ENCODE results near the gene SPG7. TPM values are rescaled to one million over a fixed set of nuclear protein-coding genes. Genes with fewer than 3 reads are reported as not detected.
A peak's percentile ranks its signal among the peaks of the same experiment; 100 is the strongest.

The SPG7 gene
- total and polyA plus RNA-seq, 12 donors, result 69.8 to 145 (median 101) TPM

DNA sequence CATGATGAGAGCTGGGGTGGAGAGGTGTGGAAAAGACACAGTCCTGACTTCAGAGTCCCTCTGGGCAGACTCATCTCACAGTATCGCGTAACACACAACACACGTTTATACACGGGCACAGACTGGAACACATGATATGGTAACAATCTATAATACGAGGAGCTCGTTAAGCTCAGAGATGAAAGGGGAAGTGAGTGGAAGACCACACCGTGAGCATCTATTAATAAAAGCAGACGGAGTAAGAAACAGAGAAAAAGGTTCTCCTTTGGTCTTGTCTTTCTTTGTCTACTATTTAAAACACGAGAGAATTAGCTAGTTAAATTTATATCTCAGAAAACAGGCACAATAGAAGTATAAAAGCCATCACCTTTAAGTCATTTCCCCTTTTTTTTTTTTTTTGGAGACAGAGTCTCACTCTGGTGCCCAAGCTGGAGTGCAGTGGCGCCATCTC is 31.4 kb upstream of the SPG7 start:
- Histone ChIP-seq H3K27ac (no peak overlapping the region), H3K4me3 (no peak overlapping the region), H3K9me3 (no peaks in the 10 kb centered on the region), H3K36me3 (no peaks in the 10 kb centered on the region), H3K4me1 (peaks cover 13 to 98% (median 74%) of the 10 kb centered on the region in 9 donors), H3K27me3 (no peaks in the 10 kb centered on the region)
- 75 to 78% methylated on average over 10 of the region's 10 CpGs for WGBS, 2 donors
- TF ChIP-seq, protein P1, sequence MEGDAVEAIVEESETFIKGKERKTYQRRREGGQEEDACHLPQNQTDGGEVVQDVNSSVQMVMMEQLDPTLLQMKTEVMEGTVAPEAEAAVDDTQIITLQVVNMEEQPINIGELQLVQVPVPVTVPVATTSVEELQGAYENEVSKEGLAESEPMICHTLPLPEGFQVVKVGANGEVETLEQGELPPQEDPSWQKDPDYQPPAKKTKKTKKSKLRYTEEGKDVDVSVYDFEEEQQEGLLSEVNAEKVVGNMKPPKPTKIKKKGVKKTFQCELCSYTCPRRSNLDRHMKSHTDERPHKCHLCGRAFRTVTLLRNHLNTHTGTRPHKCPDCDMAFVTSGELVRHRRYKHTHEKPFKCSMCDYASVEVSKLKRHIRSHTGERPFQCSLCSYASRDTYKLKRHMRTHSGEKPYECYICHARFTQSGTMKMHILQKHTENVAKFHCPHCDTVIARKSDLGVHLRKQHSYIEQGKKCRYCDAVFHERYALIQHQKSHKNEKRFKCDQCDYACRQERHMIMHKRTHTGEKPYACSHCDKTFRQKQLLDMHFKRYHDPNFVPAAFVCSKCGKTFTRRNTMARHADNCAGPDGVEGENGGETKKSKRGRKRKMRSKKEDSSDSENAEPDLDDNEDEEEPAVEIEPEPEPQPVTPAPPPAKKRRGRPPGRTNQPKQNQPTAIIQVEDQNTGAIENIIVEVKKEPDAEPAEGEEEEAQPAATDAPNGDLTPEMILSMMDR (IDR thresholded peaks at IDR 0.05), result no peak
- DNase-seq (no peak), ATAC-seq (no peak)
- intact Hi-C loops (cut with DNase I), result no loop called here

DNA sequence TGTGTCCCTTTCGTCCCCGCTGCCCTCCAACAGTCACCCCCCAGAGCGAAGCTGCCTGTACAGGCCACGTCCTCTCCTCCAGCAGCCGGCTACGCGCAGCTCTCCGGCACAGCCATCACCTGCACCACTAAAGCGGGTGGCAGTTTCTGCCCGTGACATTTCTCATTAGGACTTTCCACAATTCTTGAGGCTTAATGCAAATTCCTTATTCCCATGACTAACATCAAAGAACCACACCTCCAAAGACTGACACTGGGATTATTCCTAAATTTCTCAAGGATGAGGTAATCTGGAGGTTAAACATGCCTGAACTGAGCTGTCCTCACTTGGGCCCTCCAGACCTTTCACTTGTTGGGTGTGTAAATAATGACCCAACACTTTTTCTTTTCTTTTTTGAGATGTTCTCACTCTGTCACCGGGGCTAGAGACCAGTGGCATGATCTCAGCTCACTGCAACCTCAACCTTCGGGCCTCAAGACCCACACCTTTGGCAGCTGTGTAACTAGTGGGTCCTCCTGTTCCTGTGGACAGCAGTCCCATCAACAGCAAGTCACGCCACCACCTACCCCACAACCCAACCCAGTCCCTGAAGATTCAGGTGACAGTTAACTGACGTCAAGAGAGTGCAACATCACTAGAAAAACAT is 29.5 kb upstream of the SPG7 start:
- Histone ChIP-seq H3K27ac (peak overlapping the region in 1 of 10 donors; percentile 8), H3K36me3 (no peaks in the 10 kb centered on the region), H3K27me3 (no peaks in the 10 kb centered on the region), H3K9me3 (no peaks in the 10 kb centered on the region), H3K4me3 (no peak overlapping the region), H3K4me1 (peaks cover 20 to 98% (median 74%) of the 10 kb centered on the region in 9 donors)
- TF ChIP-seq, protein P1 (IDR thresholded peaks at IDR 0.05), result no peak
- ATAC-seq, result peak in 1 of 8 donors; percentile 11
- WGBS, 2 donors, result 81 to 85% methylated on average over 14 of the region's 14 CpGs
- intact Hi-C loops (cut with DNase I), result no loop called here
- no peak for DNase-seq

DNA sequence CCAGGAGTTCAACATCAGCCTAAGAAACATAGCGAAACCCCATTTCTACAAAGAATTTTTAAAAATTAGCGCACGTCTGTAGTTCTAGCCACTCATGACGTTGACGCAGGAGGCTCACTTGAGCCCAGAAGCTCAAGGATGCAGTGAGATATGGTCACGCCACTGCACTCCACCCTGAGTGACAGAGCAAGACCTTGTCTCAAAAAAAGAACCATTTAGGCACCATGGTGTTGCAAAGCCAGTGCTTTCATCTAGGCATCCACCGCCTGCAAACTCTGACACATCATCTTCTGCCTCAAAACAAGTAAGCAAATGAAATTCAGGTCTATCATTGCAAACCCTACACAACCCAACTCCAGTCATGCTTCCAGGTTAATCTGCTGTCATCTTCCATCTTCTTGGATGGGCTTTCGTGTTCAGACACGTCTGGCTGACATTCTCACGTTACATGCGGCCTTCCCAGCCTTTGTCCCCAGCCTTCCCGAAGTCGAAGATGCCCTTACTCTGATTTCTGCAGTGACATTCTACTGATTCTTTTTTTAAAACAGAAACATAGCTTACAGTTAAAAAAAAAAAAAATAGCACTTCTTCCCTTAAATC is 26.7 kb upstream of the SPG7 start:
- Histone ChIP-seq H3K4me3 (no peak overlapping the region), H3K36me3 (no peaks in the 10 kb centered on the region), H3K9me3 (no peaks in the 10 kb centered on the region), H3K4me1 (peaks cover 24 to 98% (median 80%) of the 10 kb centered on the region in 9 donors), H3K27me3 (no peaks in the 10 kb centered on the region), H3K27ac (no peak overlapping the region)
- intact Hi-C loops (cut with DNase I), result loop anchor here in 5 of 10 donors (5.0 to 10.0 kb wide), 4 partner anchors 39 to 147 kb away; no protein-coding TSS in a partner anchor
- DNase-seq (no peak), ATAC-seq (no peak)
- TF ChIP-seq, protein P1 (IDR thresholded peaks at IDR 0.05), result no peak
- WGBS, 2 donors, result 80 to 83% methylated on average over 13 of the region's 13 CpGs

DNA sequence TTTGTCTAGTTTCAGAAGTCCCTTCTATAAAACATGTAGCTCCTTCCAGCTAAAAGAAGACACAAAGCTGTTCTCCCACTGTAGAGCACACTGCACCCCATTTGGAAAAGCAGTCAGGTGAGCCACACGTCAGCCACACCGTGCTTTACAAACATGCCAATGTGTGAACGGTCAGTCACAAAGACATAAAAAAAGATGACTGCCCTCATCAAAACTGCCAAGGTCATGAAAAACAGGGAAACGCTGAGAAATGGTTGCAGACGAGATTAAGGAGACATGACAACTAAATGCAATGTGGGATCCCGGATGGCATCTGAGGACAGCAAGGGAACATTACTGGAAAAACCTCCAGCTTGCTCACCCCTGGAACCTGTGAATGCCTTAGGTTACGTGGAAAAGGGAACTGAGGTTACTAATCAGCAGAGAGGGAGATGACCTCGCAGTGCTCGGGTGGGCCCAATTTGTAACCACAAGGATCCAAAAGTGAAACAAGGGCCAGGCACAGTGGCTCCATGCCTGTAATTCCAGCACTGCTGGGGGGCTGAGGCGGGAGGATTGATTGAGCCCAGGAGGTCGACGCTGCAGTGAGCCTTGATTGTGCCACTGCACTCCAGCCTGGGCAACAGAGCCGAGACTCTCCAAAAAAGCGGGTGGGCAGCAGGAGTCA is 25.9 kb upstream of the SPG7 start:
- TF ChIP-seq, protein P1 (IDR thresholded peaks at IDR 0.05), result no peak
- peaks cover 0 to 2% (median 0%) of the 10 kb centered on the region in 9 donors for H3K36me3 ChIP-seq
- H3K4me1 ChIP-seq, result peaks cover 25 to 98% (median 80%) of the 10 kb centered on the region in 9 donors
- H3K9me3 ChIP-seq, result no peaks in the 10 kb centered on the region
- intact Hi-C loops (cut with DNase I), result loop anchor here in 5 of 10 donors (5.0 to 10.0 kb wide), 4 partner anchors 40 to 147 kb away; no protein-coding TSS in a partner anchor
- DNase-seq, result no peak
- WGBS, 2 donors, result 53 to 55% methylated on average over 14 of the region's 14 CpGs
- H3K27ac ChIP-seq, result peak overlapping the region in 1 of 10 donors; percentile 3
- ATAC-seq, result no peak
- H3K27me3 ChIP-seq, result no peaks in the 10 kb centered on the region
- H3K4me3 ChIP-seq, result no peak overlapping the region
